RPMI7951 (cell line): ENCODE data around the gene OR4K15. TPM values are rescaled to one million over a fixed set of nuclear protein-coding genes. Genes with fewer than 3 reads are reported as not detected.
"Not testable (repeated sequence)": the region's sequence is repeated elsewhere in the genome, so short reads cannot be mapped to it uniquely, and the experiment has no call there.

Experiments used
- DNase-seq: peaks from one replicate; pipeline ENCODE4 v3.0.0-alpha.2; 2012; ENCODE audit warnings: low read depth
- total RNA-seq: library from RNA; depleted of rRNA; stranded (reverse); fragments of >200 nt; shearing (Covaris generic); gene quantifications from 2 replicates; pipeline ENCODE4 v1.2.3, GENCODE V29; 2014; rRNA removed

OR4K15 gene, protein sequence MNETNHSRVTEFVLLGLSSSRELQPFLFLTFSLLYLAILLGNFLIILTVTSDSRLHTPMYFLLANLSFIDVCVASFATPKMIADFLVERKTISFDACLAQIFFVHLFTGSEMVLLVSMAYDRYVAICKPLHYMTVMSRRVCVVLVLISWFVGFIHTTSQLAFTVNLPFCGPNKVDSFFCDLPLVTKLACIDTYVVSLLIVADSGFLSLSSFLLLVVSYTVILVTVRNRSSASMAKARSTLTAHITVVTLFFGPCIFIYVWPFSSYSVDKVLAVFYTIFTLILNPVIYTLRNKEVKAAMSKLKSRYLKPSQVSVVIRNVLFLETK
- not detected in 2 replicates for total RNA-seq

GRCh38 chr14:19975291-19975690, at the start of gene OR4K15:
Gene OR4K15 (plus strand): TSS chr14:19975591. CDS start chr14:19975591, 0 bp downstream.
- no peak for DNase-seq

DNA sequence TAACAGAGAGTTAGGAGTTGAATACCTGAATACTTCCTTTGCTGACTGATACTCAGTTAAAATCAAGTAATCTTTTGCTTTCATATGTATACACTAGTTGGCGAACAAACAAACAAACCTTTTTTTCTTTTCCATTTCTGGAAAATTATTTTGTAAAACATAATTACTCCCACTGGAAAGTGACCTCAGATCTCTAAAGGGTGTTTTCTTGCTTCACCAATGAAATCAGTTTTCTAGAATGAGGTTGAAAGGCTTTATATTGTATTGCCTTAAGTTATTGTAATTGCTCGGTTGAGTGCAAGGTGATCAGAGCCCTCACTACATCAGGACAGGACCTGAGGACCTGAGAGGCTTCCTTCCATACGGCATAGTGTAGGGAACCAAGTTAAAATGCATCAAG, 44.8 kb upstream of the OR4K15 start, which contains the start of gene OR4K1:
OR4K1 (plus strand) TSS at position 301 of the 400 bp plus-strand sequence. CDS start 4,750 bp downstream, outside the sequence.
- DNase-seq: no peak

DNA sequence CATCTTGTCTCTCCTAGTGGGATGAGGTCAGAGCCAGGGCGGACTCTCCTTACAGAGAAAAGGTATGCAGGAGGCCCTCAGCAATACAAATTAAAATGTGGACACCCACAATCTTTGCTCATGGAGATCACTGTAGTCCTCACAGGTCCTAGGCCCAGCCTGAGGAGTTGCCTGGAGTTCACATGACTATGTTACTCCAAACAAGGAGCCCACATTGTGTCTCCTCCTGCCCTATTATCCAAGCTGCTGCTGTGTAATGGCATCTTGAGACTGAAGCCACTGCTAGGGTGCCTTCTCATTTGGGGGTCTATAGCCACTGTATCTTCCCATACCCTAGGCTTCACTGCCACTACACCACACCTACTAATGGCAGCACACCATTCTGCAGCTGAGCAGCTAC, 33.7 kb upstream of the OR4K15 start:
- no peak for DNase-seq

- peak; percentile 68 for DNase-seq
These were observed 27.8 kb upstream of the OR4K15 start for GRCh38 chr14:19947413-19948090.

DNA sequence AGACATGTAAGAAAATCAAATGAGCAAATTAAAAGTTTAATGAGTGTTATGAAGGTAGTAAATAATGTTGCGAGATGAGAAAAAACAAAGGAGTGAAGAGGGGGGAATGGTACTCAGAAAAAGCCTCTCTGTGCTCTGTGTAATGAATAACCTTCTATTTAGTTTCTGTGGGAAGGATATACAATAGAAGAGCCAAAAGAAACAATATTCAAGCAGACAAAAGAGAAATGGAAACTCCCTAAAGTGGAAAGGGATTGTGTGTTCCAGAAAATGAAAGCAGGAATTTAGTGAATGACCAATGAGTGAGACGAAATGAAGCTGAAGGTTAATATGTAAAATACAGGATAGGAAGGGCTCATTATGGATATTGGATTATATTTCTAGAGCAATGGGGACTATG, 26.2 kb upstream of the OR4K15 start:
- peak; percentile 36 for DNase-seq

- DNase-seq: not testable (repeated sequence)
These were observed 5.7 kb upstream of the OR4K15 start for GRCh38 chr14:19969735-19970134.

DNA sequence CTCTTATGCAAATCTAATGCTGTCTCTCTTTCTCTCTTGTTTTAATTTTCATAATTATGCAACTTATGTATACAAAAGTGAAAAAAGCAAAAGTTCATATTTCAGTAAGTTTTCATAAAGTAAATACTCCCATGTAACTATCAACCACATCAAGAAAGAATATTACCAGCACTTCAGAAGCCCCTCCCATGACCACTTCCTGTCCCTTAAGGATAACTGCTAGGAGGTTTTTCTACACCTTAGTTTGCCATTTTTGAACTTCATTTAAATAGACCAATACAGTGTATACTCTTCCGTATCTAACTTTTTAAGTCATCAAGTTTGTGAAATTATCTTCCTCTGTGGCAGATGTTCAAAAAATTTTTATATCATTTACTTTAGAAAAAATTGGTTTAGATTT, 547 bp upstream of the OR4K15 start:
- no peak for DNase-seq

GRCh38 chr14:19993438-19993837, 18.0 kb downstream of the OR4K15 start:
- no peak for DNase-seq

DNA sequence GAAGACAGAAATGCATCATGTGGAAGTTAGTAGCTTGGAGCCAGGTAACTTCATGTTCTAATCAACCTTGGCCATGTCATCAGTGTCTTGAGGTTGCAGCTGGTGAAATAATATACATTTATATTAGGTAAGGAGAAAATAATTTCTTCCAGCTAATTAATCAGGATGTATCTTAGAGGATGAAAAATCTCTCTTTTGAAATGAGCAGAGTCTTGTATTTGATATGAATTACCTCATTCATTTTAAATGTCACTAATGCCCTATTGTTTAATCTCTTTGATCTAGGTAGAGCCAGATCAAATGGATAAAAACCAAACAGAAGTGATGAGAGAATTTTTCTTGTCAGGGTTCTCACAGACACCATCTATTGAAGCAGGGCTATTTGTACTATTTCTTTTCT, 26.5 kb downstream of the OR4K15 start, which contains the start of gene OR4Q2:
OR4Q2 (plus strand) TSS at position 301 of the 400 bp plus-strand sequence.
- no peak for DNase-seq

- DNase-seq: no peak
These were observed 26.9 kb downstream of the OR4K15 start for GRCh38 chr14:20002319-20002718.

GRCh38 chr14:20008156-20008555, 32.8 kb downstream of the OR4K15 start:
- DNase-seq: no peak

GRCh38 chr14:20019257-20019865, 44.0 kb downstream of the OR4K15 start, which contains the start of gene OR4K14:
Gene OR4K14 (minus strand): TSS chr14:20019307. CDS start chr14:20015193, 4,114 bp downstream.
- no peak for DNase-seq

Other genes with a start within 250 kb of the OR4K15 start
- gene OR4Q3, start 232.0 kb upstream of the OR4K15 start, total RNA-seq: not detected in 2 replicates
- not detected in 2 replicates for gene OR4M1, start 202.1 kb upstream of the OR4K15 start, total RNA-seq
- under 0.01 and 0.10 TPM in 2 replicates for gene OR4N2, start 171.8 kb upstream of the OR4K15 start, total RNA-seq
- gene OR4K2, start 100.4 kb upstream of the OR4K15 start, total RNA-seq: not detected in 2 replicates
- gene OR4K5, start 55.0 kb upstream of the OR4K15 start, total RNA-seq: not detected in 2 replicates
- not detected in 2 replicates for gene OR4K1, start 44.7 kb upstream of the OR4K15 start, total RNA-seq
- not detected in 2 replicates for gene OR4Q2, start 26.6 kb downstream of the OR4K15 start, total RNA-seq
- gene OR4K14, start 43.7 kb downstream of the OR4K15 start, total RNA-seq: not detected in 2 replicates
- not detected in 2 replicates for gene OR4K13, start 60.4 kb downstream of the OR4K15 start, total RNA-seq
- gene OR4L1, start 84.5 kb downstream of the OR4K15 start, total RNA-seq: not detected in 2 replicates
- not detected in 2 replicates for gene OR4K17, start 135.1 kb downstream of the OR4K15 start, total RNA-seq
- not detected in 2 replicates for gene OR4N5, start 163.2 kb downstream of the OR4K15 start, total RNA-seq
- not detected in 2 replicates for gene OR11G2, start 215.3 kb downstream of the OR4K15 start, total RNA-seq
- gene OR11H6, start 248.1 kb downstream of the OR4K15 start, total RNA-seq: not detected in 2 replicates